ENCODE results near the gene PPRC1.
"Not testable (repeated sequence)": the region's sequence is repeated elsewhere in the genome, so short reads cannot be mapped to it uniquely, and the experiment has no call there.

Gene PPRC1

GRCh38 chr10:102147561-102147960 lies 14.7 kb downstream of the PPRC1 start:
- DNase-seq: no peak

DNA sequence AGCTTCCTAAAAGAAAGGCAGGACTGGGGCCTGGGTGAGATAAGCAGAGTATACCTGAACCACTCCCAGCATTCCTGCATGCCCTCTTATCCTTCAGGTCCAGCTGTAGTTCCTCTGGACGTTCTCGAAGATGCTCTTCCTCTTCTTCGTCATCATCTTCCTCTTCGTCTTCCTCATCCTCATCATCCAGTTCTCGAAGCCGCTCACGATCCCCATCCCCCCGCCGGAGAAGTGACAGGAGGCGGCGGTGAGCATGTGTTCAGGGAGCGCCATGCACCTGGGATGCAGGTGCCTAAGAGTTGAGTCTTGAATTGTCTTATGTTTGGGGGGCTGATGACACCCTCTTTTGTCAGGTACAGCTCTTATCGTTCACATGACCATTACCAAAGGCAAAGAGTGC lies 15.4 kb downstream of the PPRC1 start:
- DNase-seq: no peak

GRCh38 chr10:102150970-102151773 lies 18.3 kb downstream of the PPRC1 start:
- no peak for DNase-seq

DNA sequence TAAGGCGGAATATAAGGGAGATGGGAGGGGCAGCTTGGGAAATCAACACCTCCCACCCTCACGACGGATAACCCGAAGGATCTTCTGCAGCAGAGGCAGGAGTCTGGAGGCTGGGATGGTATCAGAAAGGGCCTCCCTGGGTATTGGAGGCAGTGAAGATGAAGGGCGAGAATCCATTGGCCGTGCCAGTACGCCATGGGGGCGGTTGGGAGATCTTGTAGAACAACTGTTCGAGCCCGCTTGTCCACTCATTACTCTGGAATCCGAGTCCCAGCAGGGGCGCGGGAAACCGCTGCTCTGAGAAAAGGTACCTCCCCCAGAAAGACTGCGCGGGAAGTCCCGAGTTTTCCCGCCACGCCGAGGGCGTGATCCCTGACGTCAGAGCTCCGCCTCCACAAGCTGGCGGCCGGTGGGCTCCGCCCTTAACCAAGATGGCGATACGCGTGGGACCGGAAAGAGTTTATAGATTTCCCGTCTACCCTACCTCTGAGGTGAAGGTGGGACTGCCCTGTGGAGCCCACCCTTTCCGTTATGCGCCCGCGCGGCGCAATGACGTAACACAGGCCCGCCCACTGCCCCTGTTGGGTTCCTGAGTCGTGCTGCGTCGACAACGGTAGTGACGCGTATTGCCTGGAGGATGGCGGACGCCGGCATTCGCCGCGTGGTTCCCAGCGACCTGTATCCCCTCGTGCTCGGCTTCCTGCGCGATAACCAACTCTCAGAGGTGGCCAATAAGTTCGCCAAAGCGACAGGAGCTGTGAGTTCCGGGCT lies 19.1 kb downstream of the PPRC1 start, which contains the start of gene NOLC1:
Gene NOLC1 (plus strand): TSS at position 616 of the 771 bp plus-strand sequence. CDS start 22 bp downstream, at position 638.
- peak; percentile 90 to 91 for DNase-seq

- DNase-seq: no peak
Measured at GRCh38 chr10:102152545-102152890, 19.7 kb downstream of the PPRC1 start.

- DNase-seq: no peak
Measured at GRCh38 chr10:102153093-102153620, 20.3 kb downstream of the PPRC1 start.

- no peak for DNase-seq
Measured at GRCh38 chr10:102154466-102155116, 21.8 kb downstream of the PPRC1 start.

GRCh38 chr10:102157224-102157623 lies 24.4 kb downstream of the PPRC1 start:
- DNase-seq: no peak

- DNase-seq: no peak
Measured at GRCh38 chr10:102159051-102159597, 26.3 kb downstream of the PPRC1 start.

- no peak for DNase-seq
Measured at GRCh38 chr10:102159831-102160230, 27.0 kb downstream of the PPRC1 start.

GRCh38 chr10:102163342-102163989 lies 30.6 kb downstream of the PPRC1 start:
- DNase-seq: no peak

GRCh38 chr10:102167861-102168260 lies 35.0 kb downstream of the PPRC1 start:
- DNase-seq: no peak

DNA sequence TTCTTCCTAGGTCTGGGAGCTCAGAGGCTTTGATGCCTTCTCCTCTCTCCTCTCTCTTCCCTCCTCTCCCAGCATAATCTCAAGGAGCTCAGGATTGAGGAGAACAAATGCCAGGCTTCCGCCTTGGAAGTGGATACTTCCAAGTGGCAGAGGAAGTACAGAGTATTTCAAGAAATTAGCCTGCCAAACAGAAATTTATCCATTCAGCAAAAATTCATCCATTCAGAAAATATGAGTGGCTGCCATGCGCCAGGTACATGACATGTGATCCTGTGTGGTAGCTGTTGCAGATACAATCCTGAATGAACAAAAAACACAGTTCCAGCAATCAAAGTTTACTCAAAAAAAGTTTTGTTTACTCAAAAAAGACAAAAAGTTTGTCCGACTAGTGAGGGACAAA lies 37.8 kb downstream of the PPRC1 start:
- no peak for DNase-seq

- DNase-seq: no peak
Measured at GRCh38 chr10:102172288-102172687, 39.4 kb downstream of the PPRC1 start.

DNA sequence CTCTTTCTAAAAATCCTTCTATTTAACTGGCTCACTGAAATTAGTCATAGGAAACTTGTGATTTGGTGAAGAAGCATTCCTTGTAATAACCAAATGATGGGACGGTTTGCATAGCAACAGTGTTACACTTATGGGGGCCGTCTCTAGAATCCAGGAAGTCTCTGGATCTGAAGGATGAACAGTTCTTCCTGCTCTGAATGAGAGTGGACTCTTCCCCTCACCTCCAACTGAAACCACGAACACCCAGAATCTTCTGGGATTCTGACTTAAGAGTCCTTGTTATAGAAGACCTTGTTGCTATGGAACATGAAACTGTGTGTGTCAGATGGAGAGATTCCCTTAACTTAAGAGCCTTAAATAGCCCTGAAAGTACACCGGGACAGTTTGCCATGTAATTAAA lies 42.6 kb downstream of the PPRC1 start:
- no peak for DNase-seq

DNA sequence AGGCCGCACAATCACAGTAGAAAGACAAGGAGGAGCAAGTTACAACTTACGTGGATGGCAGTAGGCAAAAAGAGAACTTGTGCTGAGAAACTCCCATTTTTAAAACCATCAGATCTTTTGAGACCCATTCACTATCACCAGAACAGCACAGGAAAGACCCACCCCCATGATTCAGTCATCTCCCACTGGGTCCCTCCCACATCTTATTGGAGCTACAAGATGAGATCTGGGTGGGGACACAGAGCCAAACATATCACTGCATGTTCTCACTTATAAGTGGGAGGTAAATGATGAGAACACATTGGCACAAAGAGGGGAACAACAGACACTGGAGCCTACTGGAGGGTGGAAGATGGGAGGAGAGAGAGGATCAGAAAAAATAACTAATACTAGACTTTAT lies 51.8 kb downstream of the PPRC1 start:
- DNase-seq: no peak

DNA sequence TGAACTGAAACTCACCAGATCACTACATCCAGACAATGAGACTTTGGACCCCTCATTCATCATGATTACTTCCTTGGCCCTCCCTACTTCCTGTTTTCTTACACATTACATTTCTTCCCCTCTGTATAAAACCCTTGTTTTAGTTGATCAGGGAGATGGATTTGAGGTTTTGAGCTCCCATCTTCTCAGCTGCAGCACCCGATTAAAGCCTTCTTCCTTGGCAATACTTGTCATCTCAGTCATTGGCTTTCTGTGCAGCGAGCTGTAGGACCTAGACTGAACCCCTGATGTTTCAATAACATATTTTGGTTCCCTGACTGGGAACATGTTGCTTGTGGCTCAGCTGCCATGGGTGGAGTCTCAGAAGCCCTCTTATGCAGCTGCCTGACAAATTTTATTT lies 52.4 kb downstream of the PPRC1 start:
- no peak for DNase-seq

DNA sequence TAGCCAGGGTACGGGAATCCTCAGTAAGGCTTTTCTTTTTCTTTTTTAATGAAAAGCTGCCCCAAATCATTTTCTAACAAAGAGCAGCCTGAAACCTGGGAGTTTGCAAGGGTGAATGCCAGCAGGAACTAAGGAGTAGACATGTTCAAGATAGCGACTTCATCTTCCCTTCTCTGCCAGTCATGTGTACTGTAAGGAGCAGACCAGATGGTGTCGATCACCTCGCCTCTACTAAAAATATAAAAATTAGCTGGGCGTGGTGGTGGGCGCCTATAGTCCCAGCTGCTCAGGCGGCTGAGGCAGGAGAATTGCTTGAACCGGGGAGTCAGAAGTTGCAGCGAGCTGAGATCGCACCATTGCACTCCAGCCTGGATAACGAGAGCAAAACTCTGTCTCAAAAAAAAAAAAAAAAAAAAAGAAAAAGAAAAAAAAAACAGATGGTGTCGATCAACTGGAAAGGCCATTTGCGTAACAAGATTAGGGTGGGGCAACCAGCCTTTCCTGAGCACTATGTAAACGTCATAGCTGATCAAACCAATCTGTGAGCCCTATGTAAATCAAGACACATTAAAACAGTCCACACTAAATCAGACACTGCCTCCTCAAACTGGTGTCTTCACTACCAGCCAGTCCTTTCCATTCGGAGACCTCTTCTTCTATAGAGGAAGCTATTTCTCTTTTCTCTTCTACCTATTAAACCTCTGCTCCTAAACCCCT lies 53.1 kb downstream of the PPRC1 start:
- DNase-seq: no peak

DNA sequence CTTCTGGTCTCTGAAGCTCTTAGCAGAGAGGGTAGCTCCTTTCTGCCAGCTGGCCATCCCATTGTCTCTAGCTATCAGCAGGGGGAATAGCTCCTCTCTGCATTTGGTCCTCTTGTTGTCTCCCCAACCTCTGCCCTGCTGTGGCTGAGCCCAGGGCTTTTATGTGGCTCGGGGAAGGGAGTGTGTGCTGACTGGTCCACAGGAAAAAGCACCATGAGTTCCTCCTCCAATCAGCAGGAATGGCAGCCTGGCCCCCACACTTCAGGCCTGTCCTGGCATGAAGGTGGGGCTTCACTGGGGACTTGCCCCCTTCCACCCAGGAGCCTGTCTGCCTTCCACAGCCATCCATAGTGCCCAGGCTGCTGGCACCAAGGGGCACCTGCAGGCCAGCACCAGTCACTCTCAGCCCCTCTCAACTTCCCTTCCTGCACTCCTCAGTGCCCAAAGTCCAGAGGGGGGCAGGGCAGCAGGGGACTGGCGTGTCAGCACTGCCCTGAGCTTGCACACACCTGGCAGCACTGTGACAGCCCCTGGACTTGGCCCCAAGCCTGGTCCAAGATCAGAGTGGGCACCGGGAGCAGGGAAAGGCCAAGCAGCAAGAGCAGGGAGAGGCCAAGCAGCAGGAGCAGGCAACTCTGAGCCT lies 55.6 kb downstream of the PPRC1 start:
- DNase-seq: no peak

DNA sequence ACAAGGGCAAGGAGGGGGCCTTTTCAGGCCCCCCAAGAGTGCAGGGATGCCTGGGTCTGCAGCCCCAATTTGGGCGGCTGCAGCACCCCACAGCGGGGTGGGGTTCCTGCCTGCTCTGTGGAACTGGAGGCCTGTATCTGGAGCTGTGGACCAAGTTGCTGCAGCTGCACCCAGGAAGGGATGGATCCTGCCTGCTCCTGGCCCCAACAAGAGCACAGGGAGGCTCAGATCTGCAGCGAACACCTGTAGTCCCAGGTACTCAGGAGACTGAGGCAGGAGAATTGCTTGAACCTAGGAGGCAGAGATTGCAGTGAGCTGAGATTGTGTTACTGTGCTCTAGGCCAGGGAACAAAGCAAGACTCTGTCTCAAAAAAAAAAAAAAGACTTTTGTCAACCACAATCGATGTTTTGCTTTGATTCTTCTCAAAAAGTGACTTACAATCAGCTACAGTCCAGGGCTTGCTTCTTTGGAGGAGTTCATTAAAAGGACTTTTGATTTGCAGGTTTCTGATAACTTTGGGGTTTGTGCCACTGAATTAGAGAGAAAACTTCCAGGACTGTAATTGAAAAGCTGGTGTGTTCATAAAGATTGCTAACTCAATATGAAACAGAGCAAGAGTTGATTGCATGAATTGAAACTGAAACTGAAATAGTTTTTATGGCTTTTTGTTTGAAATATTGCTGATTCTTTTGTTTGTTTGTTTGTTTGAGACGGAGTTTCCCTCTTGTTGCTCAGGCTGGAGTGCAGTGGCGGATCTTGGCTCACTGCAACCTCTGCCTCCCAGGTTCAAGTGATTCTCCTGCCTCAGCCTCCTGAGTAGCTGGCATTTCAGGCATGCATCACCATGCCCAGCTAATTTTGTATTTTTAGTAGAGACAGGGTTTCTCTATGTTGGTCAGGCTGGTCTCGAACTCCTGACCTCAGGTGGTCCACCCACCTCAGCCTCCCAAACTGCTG lies 56.4 kb downstream of the PPRC1 start:
- not testable (repeated sequence) for DNase-seq
